AG04449 (cell line): ENCODE measurements around the gene SLC12A1.

Source experiments
- CTCF ChIA-PET: fragments of 350-600 bp; formaldehyde crosslinking; extraction: SDS; loops from one replicate; lab custom pipeline; 2021; ENCODE audit warnings: antibody characterized with exemption; lab: Yijun Ruan, JAX
- POLR2A ChIA-PET: fragments of 400-600, 350-600 bp; formaldehyde crosslinking; extraction: SDS; loops from one replicate; lab custom pipeline; 2020; ENCODE audit warnings: antibody characterized with exemption, inconsistent platforms; lab: Yijun Ruan, JAX
- DNase-seq: peaks from one replicate; pipeline ENCODE4 v3.0.0-alpha.2; 2010; ENCODE audit warnings: low read depth, low spot score
- H3K4me3 ChIP-seq: 2 replicates; pipeline ENCODE4 v1.5.1; 2011; ENCODE audit warnings: low read depth, mild to moderate bottlenecking, control low read depth, low read length
- TF ChIP-seq, protein P1 (sequence below): IDR thresholded peaks from one replicate; pipeline ENCODE4 v1.5.1; 2011; ENCODE audit warnings: mild to moderate bottlenecking, moderate library complexity, low read length, control low read depth, inconsistent platforms; ENCODE audit not compliant: insufficient read depth; ENCODE audit errors: missing control alignments

Gene SLC12A1

DNA sequence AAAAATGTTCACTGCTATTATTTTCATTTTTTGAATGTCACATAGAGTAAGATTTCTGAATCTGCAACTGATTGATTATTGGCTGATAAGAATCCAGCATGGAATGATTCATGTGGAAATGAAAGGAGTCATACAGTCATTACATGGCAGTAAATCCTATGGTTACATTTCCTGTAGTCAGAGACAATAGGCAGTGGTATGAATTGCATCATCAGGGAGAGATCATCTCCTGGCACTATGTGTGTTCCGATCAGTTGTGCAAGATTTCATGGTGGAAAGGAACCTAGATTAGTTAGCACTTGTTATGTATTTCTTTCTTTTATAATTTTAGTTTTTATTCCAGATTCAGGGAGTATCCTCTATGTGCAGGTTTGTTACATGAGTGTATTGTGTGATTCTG, 38.8 kb downstream of the SLC12A1 start:
- TF ChIP-seq, protein P1, sequence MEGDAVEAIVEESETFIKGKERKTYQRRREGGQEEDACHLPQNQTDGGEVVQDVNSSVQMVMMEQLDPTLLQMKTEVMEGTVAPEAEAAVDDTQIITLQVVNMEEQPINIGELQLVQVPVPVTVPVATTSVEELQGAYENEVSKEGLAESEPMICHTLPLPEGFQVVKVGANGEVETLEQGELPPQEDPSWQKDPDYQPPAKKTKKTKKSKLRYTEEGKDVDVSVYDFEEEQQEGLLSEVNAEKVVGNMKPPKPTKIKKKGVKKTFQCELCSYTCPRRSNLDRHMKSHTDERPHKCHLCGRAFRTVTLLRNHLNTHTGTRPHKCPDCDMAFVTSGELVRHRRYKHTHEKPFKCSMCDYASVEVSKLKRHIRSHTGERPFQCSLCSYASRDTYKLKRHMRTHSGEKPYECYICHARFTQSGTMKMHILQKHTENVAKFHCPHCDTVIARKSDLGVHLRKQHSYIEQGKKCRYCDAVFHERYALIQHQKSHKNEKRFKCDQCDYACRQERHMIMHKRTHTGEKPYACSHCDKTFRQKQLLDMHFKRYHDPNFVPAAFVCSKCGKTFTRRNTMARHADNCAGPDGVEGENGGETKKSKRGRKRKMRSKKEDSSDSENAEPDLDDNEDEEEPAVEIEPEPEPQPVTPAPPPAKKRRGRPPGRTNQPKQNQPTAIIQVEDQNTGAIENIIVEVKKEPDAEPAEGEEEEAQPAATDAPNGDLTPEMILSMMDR: no peak
- ChIA-PET POLR2A (no interaction called here), CTCF (interaction anchor here (1.5 kb wide), 1 partner anchor 132 kb away, joined by 3 read pairs; no protein-coding TSS in a partner anchor)
- H3K4me3 ChIP-seq: no peak overlapping the region
- DNase-seq: no peak

DNA sequence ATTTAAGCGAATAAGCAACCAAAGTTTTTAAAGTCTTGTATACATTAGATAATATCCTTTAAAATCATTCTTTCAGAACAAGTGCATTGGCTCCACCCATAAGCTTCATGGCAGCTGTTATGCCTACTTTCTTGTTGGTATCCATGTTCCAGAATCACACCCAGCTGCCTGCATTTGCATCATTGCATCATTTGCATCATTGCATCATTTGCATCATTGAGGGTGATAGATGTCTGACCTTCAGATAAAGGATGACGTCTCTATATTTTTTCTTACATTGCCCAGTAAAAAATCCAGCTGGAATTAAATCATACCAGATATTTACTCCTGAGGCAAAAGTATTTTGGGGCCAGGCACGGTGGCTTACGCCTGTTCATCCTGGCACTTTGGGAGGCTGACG, 42.3 kb downstream of the SLC12A1 start:
- TF ChIP-seq, protein P1: no peak
- DNase-seq: no peak
- POLR2A ChIA-PET: no interaction called here
- no peak overlapping the region for H3K4me3 ChIP-seq
- CTCF ChIA-PET: interaction anchor here (1.1 to 7.1 kb wide), 4 partner anchors 37 to 1052 kb away, joined by 5 to 59 read pairs (median 8); no protein-coding TSS in a partner anchor

DNA sequence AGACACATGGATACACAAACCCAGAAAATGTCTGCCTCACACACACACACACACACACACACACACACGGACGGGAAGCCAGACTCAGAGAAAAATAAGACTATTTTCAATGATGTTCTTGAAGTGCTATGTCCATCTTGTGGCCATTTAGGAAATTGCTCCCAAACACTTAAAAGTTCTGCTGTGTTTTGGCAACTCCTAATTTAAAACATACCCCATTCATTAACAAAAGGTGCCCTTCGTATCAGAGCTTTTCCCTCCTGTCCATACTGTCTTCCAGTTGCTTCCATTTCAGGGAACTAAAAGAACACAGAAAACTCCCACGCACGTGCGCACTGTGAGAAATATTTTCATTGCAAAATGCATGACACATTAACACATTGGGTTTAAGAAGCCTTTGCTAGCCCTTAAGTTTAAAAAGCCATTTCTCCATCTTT, 44.6 kb downstream of the SLC12A1 start:
- TF ChIP-seq, protein P1: peak; percentile 51
- DNase-seq: peak; percentile 40
- CTCF ChIA-PET: interaction anchor here (0.6 to 7.1 kb wide), 17 partner anchors 9 to 1061 kb away, joined by 3 to 59 read pairs (median 4); no protein-coding TSS in a partner anchor
- H3K4me3 ChIP-seq: no peak overlapping the region
- POLR2A ChIA-PET: no interaction called here

DNA sequence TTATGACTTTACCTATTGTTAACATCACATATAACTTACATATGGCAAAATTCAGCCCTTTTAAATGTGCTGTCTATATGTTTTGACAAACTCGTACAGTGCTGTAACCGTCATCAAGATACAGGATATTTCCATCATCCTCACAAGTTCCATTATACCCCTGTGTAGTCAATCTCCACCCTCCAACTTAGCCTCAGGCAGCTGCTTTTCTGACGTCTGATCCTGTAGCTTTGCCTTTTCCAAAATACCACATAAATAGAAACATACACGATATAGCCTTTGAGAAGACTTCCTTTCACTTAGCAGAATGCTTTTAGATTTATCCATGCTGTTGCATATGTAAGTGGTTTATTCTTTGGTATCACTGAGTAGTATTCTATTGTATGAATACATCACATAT, 47.1 kb downstream of the SLC12A1 start:
- TF ChIP-seq, protein P1: no peak
- ChIA-PET POLR2A (no interaction called here), CTCF (interaction anchor here (7.1 kb wide), 1 partner anchor 141 kb away, joined by 59 read pairs; no protein-coding TSS in a partner anchor)
- no peak overlapping the region for H3K4me3 ChIP-seq
- DNase-seq: no peak

DNA sequence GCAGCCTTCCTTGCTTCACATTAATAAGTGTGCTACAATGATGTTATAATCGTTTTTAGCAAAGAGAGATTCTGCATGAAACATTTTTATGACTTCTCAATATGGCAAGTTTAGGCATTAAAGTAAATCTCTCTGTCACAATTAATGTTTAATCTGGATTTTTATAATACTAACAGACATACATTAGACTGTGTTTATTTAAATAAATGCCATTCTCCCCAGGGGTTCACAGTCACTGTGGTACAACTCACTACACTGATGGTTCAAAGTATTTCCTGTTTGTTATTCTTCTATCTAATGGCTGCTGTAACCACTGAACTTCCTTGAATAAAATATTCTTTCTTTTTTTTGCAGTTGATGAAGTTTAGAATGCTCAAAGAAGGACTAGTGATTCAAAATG, 59.0 kb downstream of the SLC12A1 start:
- CTCF ChIA-PET: no interaction called here
- no peak for DNase-seq
- TF ChIP-seq, protein P1: no peak
- POLR2A ChIA-PET: no interaction called here
- no peak overlapping the region for H3K4me3 ChIP-seq

DNA sequence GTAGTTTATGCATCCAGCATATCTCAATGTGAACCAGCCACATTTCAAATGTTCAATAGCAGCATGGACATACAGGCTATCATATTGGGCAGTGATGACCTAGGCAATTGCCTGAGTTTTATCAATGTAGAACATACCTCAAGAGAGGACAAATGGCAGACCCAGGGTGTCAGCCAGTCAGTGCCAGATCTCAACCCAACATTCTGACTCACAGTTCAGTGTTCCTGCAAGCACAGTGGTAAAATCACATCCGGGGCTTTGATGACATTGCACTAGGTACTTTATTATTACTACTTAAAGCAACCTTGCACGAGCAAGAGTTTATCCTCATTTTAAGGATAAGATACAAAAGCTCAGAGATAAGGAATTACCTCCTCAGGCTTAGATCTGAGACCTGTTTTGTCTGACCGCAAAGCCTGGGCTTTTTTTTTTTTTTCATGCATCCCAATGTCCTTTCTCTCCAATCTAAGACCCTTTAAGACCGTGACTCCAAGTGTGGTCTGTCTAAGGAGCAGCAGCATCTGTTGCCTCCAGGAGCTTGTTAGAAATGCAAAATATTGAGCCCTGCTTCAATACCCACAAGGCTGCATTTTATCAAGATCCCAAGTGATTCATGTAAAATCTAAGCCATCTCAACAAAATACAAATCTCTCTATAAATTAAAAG, 60.1 kb downstream of the SLC12A1 start:
- no peak for DNase-seq
- no peak overlapping the region for H3K4me3 ChIP-seq
- ChIA-PET POLR2A (no interaction called here), CTCF (no interaction called here)
- TF ChIP-seq, protein P1: no peak
